SJCRH30 (cell line): ENCODE data around the gene TRIM37. TPM values are rescaled to one million over a fixed set of nuclear protein-coding genes. Genes with fewer than 3 reads are reported as not detected.

Source experiments
- DNase-seq, 2 experiments: peaks; one replicate each; pipeline ENCODE4 v3.0.0-alpha.2; 2015 to 2020
- H3K27ac ChIP-seq: fragments of 250-450 bp; sonication (Bioruptor Pico); 2 replicates; pipeline ENCODE4 v1.5.1; 2020; ENCODE audit warnings: mild to moderate bottlenecking, moderate library complexity
- H3K27me3 ChIP-seq: fragments of 250-450 bp; sonication (Bioruptor Pico); 2 replicates; pipeline ENCODE4 v1.5.1; 2020; ENCODE audit warnings: mild to moderate bottlenecking, moderate library complexity
- H3K36me3 ChIP-seq: fragments of 250-450 bp; sonication (Bioruptor Pico); 2 replicates; pipeline ENCODE4 v1.5.1; 2020; ENCODE audit warnings: mild to moderate bottlenecking, moderate library complexity
- H3K4me1 ChIP-seq: fragments of 250-450 bp; sonication (Bioruptor Pico); 2 replicates; pipeline ENCODE4 v1.5.1; 2020; ENCODE audit warnings: mild to moderate bottlenecking, moderate library complexity
- H3K4me3 ChIP-seq: fragments of 250-450 bp; sonication (Bioruptor Pico); 2 replicates; pipeline ENCODE4 v1.5.1; 2020; ENCODE audit warnings: mild to moderate bottlenecking, moderate library complexity
- H3K9me3 ChIP-seq: fragments of 250-450 bp; sonication (Bioruptor Pico); replicated peaks from 2 replicates; pipeline ENCODE4 v1.5.1; 2020; ENCODE audit warnings: mild to moderate bottlenecking, moderate library complexity
- total RNA-seq: library from RNA; depleted of rRNA; stranded (reverse); fragments of >200 nt; shearing (Covaris generic); gene quantifications from 2 replicates; pipeline ENCODE4 v1.2.3, GENCODE V29; 2014

Gene TRIM37
- total RNA-seq, 1 experiment from 2014 or later, result 44.9 TPM

DNA sequence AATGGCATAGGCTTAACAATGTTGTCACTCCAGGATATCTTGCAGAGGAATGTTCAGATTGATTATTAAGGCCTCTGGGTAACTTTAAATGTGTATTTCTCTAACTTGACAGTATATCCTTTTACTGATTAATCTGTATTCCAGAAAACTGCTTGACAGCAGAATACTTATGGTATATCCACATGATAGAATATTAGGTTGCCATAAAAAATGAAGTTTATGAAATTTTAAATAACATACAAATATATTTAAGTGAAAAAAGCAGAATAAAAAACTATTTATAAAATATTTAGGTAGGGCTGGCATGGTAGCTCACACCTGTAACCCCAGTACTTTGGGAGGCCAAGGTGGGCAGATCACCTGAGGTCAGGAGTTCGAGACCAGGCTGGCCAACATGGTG, 106.7 kb downstream of the TRIM37 start:
- Histone ChIP-seq H3K4me1 (no peaks in the 10 kb centered on the region), H3K36me3 (peaks cover 7% of the 10 kb centered on the region), H3K9me3 (no peaks in the 10 kb centered on the region), H3K27me3 (no peaks in the 10 kb centered on the region), H3K4me3 (no peak overlapping the region), H3K27ac (no peak overlapping the region)
- DNase-seq, result no peak

DNA sequence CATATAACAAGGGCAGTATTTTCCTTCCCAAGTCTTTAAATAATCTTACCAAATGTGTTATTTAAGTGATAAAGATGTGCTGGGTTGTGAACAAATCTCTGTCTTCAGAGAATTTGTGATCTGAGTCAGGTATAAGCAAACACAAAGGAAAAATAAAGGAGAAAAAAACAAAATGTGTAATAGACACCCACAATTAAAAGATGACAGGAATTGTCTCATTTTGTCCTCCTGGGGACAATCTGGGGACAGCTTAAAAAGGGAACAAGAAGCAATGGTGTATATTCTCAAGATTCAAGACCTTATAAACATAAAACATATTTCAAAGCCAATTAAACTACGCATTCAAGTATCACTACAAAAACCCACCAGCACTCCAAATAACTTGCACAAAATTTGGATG, 107.2 kb downstream of the TRIM37 start:
- H3K9me3 ChIP-seq, result no peaks in the 10 kb centered on the region
- H3K27me3 ChIP-seq, result no peaks in the 10 kb centered on the region
- no peak overlapping the region for H3K4me3 ChIP-seq
- no peak overlapping the region for H3K27ac ChIP-seq
- no peak for DNase-seq
- no peaks in the 10 kb centered on the region for H3K4me1 ChIP-seq
- H3K36me3 ChIP-seq, result peaks cover 7% of the 10 kb centered on the region

DNA sequence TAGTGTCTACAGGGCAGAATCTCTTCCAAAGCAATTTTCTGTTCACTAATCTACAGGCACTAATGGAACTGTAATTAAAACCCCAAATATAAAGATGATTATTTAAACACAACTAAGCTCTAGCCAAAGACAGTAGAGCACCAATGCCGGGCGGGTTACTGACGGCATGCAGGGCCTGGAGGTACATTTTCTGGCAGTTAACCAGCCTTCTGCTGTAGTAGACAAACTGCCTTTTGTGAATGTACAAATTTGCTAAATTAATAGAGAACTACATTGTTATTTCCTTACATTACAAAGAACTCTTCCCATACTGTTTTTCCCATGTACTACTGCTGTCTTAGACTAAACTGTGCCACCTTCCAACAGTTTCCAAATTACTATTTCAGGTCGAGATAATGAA, 107.8 kb downstream of the TRIM37 start:
- H3K4me3 ChIP-seq, result no peak overlapping the region
- H3K27ac ChIP-seq, result no peak overlapping the region
- H3K27me3 ChIP-seq, result no peaks in the 10 kb centered on the region
- no peaks in the 10 kb centered on the region for H3K4me1 ChIP-seq
- DNase-seq, result no peak
- H3K36me3 ChIP-seq, result peaks cover 7% of the 10 kb centered on the region
- H3K9me3 ChIP-seq, result no peaks in the 10 kb centered on the region

DNA sequence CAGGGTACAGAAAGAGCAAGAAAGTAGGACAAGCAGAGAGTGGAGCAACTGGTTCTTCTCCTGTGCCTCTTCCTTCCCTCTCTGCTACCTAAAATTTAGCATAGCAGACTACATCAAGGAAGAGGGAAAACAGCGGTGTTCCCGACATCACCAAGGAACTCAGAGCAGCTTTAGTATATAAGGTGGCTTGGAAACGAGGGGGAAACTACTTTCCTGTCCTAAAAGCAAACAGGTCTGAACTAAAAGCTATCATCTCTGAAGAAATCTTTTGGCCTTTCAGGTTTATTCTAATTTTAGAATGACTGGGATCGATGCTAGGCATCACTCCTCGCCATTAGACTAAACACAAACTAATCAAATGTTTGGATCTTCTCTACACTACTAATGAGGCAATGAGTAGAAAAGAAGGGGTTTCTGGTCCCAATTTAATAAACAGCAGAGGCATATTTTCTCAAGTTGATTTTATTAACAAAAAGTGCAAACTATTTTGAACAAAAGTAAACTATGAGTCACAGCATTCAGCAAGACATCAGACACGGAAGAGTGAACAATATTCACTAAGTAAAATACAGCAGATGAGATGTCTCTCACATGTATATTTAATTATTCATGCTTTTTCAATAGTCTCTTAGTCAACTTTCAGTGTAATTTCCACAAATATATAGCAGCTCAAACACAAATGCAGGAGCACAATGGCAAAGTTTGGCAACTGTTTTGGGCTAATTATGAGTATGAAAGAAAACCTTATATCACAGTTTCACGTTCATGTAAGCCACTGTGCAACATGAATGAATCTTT, 108.7 kb downstream of the TRIM37 start:
- H3K27ac ChIP-seq, result no peak overlapping the region
- H3K4me1 ChIP-seq, result no peaks in the 10 kb centered on the region
- H3K27me3 ChIP-seq, result no peaks in the 10 kb centered on the region
- DNase-seq, result no peak
- H3K9me3 ChIP-seq, result no peaks in the 10 kb centered on the region
- no peak overlapping the region for H3K4me3 ChIP-seq
- H3K36me3 ChIP-seq, result peaks cover 7% of the 10 kb centered on the region

DNA sequence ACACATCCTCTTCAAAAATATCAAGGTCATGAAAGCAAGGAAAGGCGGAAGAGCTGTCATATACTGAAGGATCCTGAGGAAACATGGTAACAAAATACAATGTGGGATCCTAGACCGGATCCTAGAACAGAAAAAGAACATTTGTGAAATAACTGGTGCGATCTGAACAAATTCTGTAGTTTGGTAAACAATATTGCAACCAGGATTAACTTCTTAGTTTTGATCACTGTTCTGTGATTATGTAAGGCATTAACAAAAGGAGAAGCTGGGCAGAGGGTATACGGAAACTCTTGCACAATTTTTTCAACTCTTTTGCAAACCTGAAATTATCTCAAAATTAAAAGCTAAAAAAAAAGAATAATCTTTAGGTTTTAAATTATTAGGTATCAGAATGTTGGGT, 109.7 kb downstream of the TRIM37 start:
- Histone ChIP-seq H3K27ac (no peak overlapping the region), H3K4me1 (no peaks in the 10 kb centered on the region), H3K36me3 (peaks cover 7% of the 10 kb centered on the region), H3K9me3 (no peaks in the 10 kb centered on the region), H3K27me3 (no peaks in the 10 kb centered on the region), H3K4me3 (no peak overlapping the region)
- DNase-seq, result no peak

DNA sequence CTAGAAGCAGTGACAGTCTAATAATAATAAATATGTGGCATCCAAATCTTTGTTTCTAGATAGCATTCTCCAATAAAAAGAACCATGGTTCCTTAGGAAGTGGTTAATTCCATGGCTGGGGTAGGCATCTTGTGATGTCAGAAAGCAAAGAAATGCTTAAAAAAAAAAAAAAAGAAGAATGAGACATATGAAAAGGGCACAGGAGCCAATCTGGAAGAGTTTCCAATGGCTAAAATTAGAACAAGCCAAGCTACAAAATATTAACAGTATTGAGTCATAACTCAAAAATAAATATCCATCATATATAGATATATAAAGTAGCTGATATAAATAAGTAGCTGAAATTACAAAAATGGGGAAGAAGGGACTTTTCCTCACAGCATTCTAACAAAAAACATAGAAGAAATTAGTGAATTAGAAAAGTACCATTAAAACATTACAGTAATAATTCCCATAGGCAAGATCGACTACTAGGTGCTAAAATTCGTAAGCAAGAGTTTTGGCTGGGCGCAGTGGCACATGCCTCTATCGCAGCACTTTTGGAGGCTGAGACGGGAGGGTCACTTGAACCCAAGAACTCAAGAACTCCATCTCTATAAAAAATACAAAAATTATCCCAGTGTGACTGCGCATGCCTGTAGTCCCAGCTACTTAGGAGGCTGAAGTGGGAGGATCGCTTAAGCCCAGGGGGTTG, 111.3 kb downstream of the TRIM37 start:
- no peak for DNase-seq
- H3K36me3 ChIP-seq, result peaks cover 7% of the 10 kb centered on the region
- no peak overlapping the region for H3K27ac ChIP-seq
- H3K4me3 ChIP-seq, result no peak overlapping the region
- H3K4me1 ChIP-seq, result no peaks in the 10 kb centered on the region
- no peaks in the 10 kb centered on the region for H3K27me3 ChIP-seq
- H3K9me3 ChIP-seq, result no peaks in the 10 kb centered on the region

DNA sequence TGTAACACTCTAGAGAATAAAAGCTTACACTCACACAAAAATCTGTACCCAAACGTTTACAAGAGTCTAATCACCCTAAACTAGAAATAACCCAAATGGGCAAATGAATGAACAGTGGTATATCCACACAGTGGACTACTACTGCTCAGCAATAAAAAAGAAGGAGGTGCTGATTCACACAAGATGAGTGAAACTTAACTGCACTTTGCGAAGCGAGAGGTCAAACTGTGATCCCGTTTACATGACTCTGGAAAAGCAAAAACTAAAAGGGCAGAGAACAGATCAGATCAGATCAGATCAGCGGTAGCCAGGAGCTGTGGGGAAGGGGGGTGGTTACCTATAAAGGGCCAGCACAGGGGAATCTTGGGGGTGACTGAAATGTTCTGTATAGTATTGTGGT, 113.4 kb downstream of the TRIM37 start:
- DNase-seq, result no peak
- no peaks in the 10 kb centered on the region for H3K36me3 ChIP-seq
- H3K9me3 ChIP-seq, result no peaks in the 10 kb centered on the region
- H3K27ac ChIP-seq, result no peak overlapping the region
- H3K27me3 ChIP-seq, result no peaks in the 10 kb centered on the region
- no peaks in the 10 kb centered on the region for H3K4me1 ChIP-seq
- H3K4me3 ChIP-seq, result no peak overlapping the region

DNA sequence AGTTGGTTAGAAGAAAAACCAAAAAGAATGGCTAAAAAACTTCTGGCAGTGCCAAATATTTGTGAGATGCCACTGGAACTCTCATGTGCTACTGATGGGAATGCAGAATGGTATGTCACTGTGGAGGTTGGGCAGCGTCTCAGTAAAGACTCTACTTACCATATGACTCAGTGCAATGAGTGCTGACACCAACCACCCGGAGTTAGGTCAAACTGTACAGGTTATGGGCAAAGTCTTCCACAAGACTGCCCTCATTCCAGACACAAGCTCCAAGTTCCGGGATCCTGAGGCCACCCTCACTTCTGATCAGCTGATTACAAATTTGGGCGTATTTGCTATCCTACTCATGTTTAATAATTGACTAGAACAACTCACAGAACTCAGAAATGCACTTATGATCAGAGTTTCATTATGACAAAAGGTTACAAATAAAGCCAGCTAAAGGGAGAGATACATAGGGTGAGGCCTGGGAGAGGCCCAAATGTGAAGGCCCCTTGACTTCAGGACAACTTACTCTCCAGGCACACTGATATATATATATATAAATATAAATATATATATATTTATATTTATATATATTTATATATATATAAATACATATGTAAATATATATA, 114.9 kb downstream of the TRIM37 start:
- no peaks in the 10 kb centered on the region for H3K36me3 ChIP-seq
- H3K27me3 ChIP-seq, result no peaks in the 10 kb centered on the region
- no peak overlapping the region for H3K4me3 ChIP-seq
- no peak overlapping the region for H3K27ac ChIP-seq
- H3K4me1 ChIP-seq, result no peaks in the 10 kb centered on the region
- H3K9me3 ChIP-seq, result no peaks in the 10 kb centered on the region
- DNase-seq, result no peak

DNA sequence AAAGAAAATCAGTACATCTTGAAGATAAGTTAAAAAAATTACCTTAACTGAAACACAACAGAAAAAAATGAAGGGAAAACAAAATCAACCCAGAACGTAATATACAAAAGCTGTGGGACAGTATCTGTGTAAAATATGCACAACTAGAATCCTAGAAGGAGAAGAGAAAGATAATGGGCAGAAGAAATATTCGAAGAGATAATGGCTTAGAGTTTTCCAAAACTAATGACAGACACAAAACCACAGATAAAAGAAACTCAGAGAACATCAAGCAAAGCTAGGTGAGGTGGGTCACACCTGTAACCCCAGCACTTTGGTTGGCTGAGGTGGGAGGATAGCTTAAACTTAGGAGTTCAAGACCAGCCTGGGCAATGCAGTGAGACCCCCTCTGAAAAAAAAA, 117.1 kb downstream of the TRIM37 start:
- H3K4me3 ChIP-seq, result no peak overlapping the region
- H3K9me3 ChIP-seq, result no peaks in the 10 kb centered on the region
- H3K4me1 ChIP-seq, result no peaks in the 10 kb centered on the region
- no peak for DNase-seq
- H3K27ac ChIP-seq, result no peak overlapping the region
- no peaks in the 10 kb centered on the region for H3K36me3 ChIP-seq
- H3K27me3 ChIP-seq, result no peaks in the 10 kb centered on the region

DNA sequence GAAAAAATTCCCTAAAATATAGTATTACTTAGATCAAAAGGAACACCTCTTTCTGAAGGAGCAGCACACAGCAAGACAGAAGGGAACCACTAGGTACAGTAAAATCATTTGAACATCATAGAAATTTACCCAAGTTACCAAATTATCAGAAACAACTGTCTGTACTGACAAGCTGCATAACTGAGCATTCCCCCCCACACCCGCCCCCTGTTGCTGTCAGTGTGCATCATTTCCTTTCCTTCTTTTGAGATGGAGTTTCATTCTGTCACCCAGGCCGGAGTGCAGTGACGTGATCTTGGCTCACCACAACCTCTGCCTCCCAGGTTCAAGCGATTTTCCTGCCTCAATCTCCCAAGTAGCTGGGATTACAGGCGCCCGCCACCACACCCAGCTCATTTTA, 120.7 kb downstream of the TRIM37 start:
- Histone ChIP-seq H3K4me3 (no peak overlapping the region), H3K27me3 (no peaks in the 10 kb centered on the region), H3K9me3 (no peaks in the 10 kb centered on the region), H3K36me3 (no peaks in the 10 kb centered on the region), H3K27ac (no peak overlapping the region), H3K4me1 (no peaks in the 10 kb centered on the region)
- DNase-seq, result no peak

DNA sequence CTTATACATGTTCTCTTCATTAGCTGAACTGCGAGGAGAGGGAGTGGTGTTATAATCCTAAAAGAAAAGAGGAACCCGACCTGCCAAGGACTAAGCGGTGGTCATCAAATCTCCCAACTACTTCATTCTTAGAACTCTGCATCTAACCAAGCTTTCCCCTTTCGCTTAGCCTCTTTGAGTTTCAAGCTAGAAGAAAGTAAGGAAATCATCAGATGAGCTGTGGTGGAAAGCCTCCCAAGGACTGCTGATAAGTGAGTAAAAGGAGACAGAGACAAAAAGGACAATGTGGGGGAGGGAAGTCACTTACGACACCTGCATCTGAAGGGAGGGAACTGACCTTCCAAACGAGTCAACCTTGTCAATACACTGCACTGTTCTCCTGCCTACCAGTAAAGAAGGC, 121.3 kb downstream of the TRIM37 start:
- H3K4me3 ChIP-seq, result no peak overlapping the region
- H3K27me3 ChIP-seq, result no peaks in the 10 kb centered on the region
- DNase-seq, result no peak
- no peak overlapping the region for H3K27ac ChIP-seq
- no peaks in the 10 kb centered on the region for H3K9me3 ChIP-seq
- no peaks in the 10 kb centered on the region for H3K4me1 ChIP-seq
- H3K36me3 ChIP-seq, result no peaks in the 10 kb centered on the region

DNA sequence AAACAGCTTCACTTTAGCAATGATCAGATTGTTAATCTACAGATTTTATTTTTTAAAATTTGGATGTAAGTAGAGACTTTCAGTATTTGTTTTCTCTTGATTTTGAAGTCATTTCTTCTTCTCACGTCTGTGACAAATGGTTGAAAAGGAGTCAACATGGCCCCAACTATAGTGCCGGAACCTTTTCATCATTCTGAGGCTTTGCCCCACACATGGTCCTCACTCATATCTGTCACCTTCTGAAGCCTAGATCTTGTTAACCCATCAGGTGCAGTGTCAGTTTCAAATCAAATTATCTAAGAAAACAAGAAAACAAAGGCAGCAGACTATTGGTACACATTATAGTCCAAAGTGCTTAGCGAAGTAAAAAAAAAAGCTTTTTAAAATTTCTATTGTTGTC, 124.1 kb downstream of the TRIM37 start:
- Histone ChIP-seq H3K9me3 (no peaks in the 10 kb centered on the region), H3K4me1 (no peaks in the 10 kb centered on the region), H3K36me3 (no peaks in the 10 kb centered on the region), H3K4me3 (no peak overlapping the region), H3K27ac (no peak overlapping the region), H3K27me3 (no peaks in the 10 kb centered on the region)
- no peak for DNase-seq

DNA sequence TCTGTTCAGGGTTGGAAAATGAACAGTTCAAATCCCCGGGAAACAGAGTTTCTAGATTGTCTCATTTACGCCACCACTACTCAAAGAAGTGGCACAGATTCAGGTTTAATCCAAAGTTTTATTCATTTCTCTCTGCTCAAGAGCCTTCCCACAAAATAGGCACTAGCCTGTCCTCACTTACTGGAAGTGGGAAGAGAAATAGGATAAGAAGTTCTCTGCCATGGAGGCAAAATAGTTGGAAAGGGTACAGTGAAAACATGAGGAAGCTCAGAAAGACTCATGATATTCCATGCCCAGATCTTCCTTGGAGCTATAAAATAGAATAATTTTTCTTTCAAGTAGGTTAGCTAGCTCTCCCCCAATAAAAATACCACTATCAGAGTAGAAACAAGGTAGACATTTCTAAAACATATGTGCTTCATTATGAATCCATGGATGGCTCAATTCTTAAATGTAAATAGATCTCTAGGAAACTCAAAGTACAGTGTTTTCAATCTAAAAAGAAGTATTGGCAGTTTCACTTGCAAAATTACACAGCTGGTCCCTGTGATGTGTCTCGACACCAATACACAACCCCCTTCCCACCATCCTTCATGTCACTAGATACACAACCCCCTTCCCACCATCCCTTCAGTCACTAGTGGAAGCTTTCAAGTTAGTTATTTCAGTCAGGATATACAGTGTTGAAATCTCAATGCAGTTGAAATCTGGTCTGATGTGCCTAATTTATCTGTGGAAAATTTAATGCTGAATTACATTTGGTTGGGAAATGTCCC, 125.8 kb downstream of the TRIM37 start:
- Histone ChIP-seq H3K4me1 (no peaks in the 10 kb centered on the region), H3K27ac (no peak overlapping the region), H3K36me3 (no peaks in the 10 kb centered on the region), H3K27me3 (no peaks in the 10 kb centered on the region), H3K4me3 (no peak overlapping the region), H3K9me3 (no peaks in the 10 kb centered on the region)
- no peak for DNase-seq

DNA sequence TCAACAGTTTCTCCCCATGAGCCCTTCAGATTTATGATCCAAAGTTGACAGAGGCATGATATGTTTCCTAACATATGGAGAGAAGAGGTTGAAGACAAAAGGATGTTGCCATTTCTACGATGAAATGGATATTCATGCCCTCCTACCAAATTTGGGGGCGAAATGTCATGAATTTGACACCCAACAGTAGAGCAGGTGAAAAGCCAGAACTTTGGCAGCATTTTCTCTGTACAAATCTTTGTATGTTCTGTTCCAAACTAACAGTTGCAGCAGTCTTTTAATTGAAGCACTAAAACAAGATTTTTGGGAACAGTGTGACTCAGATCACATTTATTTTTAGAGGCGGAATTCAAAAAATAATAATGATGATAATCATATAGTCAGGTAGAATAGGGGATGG, 130.1 kb downstream of the TRIM37 start:
- no peaks in the 10 kb centered on the region for H3K9me3 ChIP-seq
- no peak overlapping the region for H3K27ac ChIP-seq
- no peaks in the 10 kb centered on the region for H3K4me1 ChIP-seq
- no peaks in the 10 kb centered on the region for H3K27me3 ChIP-seq
- DNase-seq, result no peak
- H3K4me3 ChIP-seq, result no peak overlapping the region
- no peaks in the 10 kb centered on the region for H3K36me3 ChIP-seq

DNA sequence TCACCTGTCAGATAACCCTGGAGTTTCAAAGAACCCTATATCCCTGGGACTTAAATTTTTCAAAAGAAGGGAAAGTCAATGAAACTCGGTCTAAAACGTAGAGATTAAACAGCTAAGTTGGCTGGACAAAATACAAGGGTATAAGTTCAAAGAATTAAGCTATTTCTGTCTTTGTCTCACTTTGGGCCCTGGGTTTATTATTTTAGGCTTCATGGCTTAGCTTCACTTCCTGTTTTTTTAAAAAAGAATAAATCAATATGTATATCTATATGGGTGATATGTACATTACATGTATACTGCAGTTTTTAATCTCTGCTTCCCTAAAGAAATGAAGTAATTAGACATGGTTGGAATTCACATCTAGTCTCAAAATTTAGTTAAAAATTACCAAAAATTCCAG, 132.3 kb downstream of the TRIM37 start:
- H3K27ac ChIP-seq, result no peak overlapping the region
- H3K4me1 ChIP-seq, result no peaks in the 10 kb centered on the region
- no peaks in the 10 kb centered on the region for H3K27me3 ChIP-seq
- no peaks in the 10 kb centered on the region for H3K9me3 ChIP-seq
- no peak for DNase-seq
- no peaks in the 10 kb centered on the region for H3K36me3 ChIP-seq
- no peak overlapping the region for H3K4me3 ChIP-seq
